ENCODE measurements around the gene TMEM219. TPM values are rescaled to one million over a fixed set of nuclear protein-coding genes. Genes with fewer than 3 reads are reported as not detected.

The TMEM219 gene
- total and polyA plus RNA-seq, 2 donors (not counting 3 experiments of a cell fraction or from before 2014, with no cell fraction given): 110 to 182 TPM

DNA sequence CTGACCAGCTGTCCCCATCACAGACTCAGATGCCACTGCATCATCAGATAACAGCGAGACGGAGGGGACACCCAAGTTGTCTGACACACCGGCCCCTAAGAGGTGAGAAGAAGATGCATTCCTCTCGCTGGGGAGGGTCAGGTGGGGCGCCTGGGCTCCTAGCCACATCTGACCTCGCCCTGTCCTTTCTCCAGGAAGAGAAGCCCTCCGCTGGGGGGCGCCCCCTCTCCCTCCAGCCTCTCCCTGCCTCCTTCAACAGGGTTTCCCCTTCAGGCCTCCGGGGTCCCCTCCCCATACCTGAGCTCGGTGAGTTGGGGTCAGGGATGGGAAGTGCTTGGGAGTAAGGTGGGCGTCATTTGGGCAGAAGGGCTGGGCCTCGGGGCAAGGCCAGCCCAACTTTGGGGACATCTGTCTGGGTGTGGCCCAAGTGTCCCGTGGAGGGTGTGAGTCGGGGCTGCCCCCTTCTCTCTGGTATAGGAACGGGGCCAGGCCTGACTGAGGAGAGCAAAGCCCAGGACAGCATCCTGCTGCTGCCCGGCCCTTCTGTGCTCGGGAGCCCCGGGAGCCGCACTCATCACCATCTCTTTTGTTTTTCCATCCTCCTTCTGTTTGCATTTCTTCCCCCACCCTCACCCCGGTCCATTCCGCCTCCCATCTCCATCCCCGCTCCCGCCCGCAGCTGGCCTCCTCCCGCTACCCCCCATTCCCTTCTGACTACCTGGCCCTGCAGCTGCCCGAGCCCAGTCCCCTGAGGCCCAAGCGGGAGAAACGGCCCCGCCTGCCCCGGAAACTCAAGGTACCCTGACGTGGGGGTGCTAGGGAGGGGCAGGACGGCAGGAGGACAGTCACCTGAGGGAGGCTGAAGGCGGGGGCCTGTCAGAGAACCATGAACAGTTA, 39.1 kb downstream of the TMEM219 start:
- BruUV-seq (replicated peaks): no TSS peak
- no peak for TF ChIP-seq EZH2 (IDR thresholded peaks at IDR 0.05; ENCODE audit: borderline replicate concordance, low read depth, low read length, severe bottlenecking)
- TF ChIP-seq POLR2AphosphoS5 (IDR thresholded peaks at IDR 0.05; ENCODE audit: insufficient read depth, low read depth, low read length): no peak
- no peak for TF ChIP-seq JUN (IDR thresholded peaks at IDR 0.05; ENCODE audit: borderline replicate concordance, insufficient read depth, insufficient read length, low read depth)
- TF ChIP-seq POLR2A (IDR thresholded peaks at IDR 0.05; ENCODE audit: low read depth, low read length): no peak
- no peak for TF ChIP-seq MYC (IDR thresholded peaks at IDR 0.05; ENCODE audit: low read depth, low read length)
- TF ChIP-seq, protein P1, sequence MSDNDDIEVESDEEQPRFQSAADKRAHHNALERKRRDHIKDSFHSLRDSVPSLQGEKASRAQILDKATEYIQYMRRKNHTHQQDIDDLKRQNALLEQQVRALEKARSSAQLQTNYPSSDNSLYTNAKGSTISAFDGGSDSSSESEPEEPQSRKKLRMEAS (IDR thresholded peaks at IDR 0.05; ENCODE audit: insufficient read depth, insufficient read length): no peak
- TF ChIP-seq, protein P2, sequence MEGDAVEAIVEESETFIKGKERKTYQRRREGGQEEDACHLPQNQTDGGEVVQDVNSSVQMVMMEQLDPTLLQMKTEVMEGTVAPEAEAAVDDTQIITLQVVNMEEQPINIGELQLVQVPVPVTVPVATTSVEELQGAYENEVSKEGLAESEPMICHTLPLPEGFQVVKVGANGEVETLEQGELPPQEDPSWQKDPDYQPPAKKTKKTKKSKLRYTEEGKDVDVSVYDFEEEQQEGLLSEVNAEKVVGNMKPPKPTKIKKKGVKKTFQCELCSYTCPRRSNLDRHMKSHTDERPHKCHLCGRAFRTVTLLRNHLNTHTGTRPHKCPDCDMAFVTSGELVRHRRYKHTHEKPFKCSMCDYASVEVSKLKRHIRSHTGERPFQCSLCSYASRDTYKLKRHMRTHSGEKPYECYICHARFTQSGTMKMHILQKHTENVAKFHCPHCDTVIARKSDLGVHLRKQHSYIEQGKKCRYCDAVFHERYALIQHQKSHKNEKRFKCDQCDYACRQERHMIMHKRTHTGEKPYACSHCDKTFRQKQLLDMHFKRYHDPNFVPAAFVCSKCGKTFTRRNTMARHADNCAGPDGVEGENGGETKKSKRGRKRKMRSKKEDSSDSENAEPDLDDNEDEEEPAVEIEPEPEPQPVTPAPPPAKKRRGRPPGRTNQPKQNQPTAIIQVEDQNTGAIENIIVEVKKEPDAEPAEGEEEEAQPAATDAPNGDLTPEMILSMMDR (IDR thresholded peaks at IDR 0.05; ENCODE audit: extremely low read depth in 1 of 2, insufficient read depth in 1 of 2, low read depth in 1 of 2, low read length in 2 of 2): no peak
- dilution Hi-C loops (cut with MboI; ENCODE audit: extremely low pct_ligation_motif_present, low sequenced_read_pairs) (no loop called here), intact Hi-C loops (cut with micrococcal nuclease) (no loop called here)
- Histone ChIP-seq H3K27ac (ENCODE audit: insufficient read depth, low read depth, low read length) (no peak overlapping the region), H3K27me3 (ENCODE audit: control insufficient read depth in 2 of 2, insufficient read depth in 2 of 2, low read length in 2 of 2) (no peaks in the 10 kb centered on the region), H3K4me1 (ENCODE audit: control insufficient read depth, extremely low read depth, insufficient read depth, low read length) (peaks cover 8% of the 10 kb centered on the region), H3K9ac (replicated peaks; ENCODE audit: extremely low read depth, insufficient read depth, low read length) (no peak overlapping the region), H4K20me1 (replicated peaks; ENCODE audit: control insufficient read depth, extremely low read depth, insufficient read depth, low read length) (no peaks in the 10 kb centered on the region), H3K79me2 (ENCODE audit: control insufficient read depth, insufficient read depth, low read length) (peaks cover 7% of the 10 kb centered on the region), H3K4me3 (replicated peaks in 1 of 3; ENCODE audit: insufficient read depth in 1 of 3, low read depth in 1 of 3, low read length in 3 of 3) (no peak overlapping the region), H3K36me3 (ENCODE audit: control insufficient read depth in 2 of 2, extremely low read depth in 1 of 2, insufficient read depth in 2 of 2, low read length in 2 of 2) (peaks cover 0 to 7% of the 10 kb centered on the region in 2 experiments), H3K9me1 (replicated peaks; ENCODE audit: control insufficient read depth, extremely low read depth, insufficient read depth, low read length) (no peaks in the 10 kb centered on the region), H2AFZ (ENCODE audit: low read depth, low read length) (no peak overlapping the region), H3K9me3 (replicated peaks; ENCODE audit: control insufficient read depth, insufficient read depth, low read length) (no peaks in the 10 kb centered on the region), H3K4me2 (ENCODE audit: insufficient read depth, low read length) (no peak overlapping the region)
- POLR2A ChIA-PET: no interaction called here
- no peak for DNase-seq (ENCODE audit: low read depth, low spot score)
- CTCF ChIA-PET: no interaction called here
- FAIRE-seq: no peak
